H1 (cell line): ENCODE measurements around the gene FANCI. TPM values are rescaled to one million over a fixed set of nuclear protein-coding genes. Genes with fewer than 3 reads are reported as not detected.

ENCODE experiments used
- CTCF ChIA-PET: fragments of 300-600 bp; sonication (Branson Sonifier 250); formaldehyde crosslinking; loops from one replicate; lab custom pipeline; 2021; ENCODE audit not compliant: partially characterized antibody; lab: Charles Lee
- POLR2A ChIA-PET: fragments of 300-600 bp; sonication (Branson Sonifier 250); formaldehyde crosslinking; loops from one replicate; lab custom pipeline; 2021; ENCODE audit warnings: inconsistent platforms; ENCODE audit not compliant: partially characterized antibody; lab: Charles Lee
- DNase-seq, 2 experiments: peaks; one replicate each; pipeline versions ENCODE4 v3.0.0 to v3.0.0-alpha.2; 2010 to 2022; ENCODE audit warnings: low spot score in 2 of 2, low read depth in 1 of 2, mixed read lengths in 1 of 2
- FAIRE-seq: peaks from 2 replicates; lab custom pipeline; 2011; peaks lifted over from hg19 to GRCh38; lab: Jason Lieb, UNC
- H2AFZ ChIP-seq: 2 replicates; pipeline ENCODE4 v1.8.1; 2012; ENCODE audit warnings: low read length, inconsistent platforms
- H2AK5ac ChIP-seq: 2 replicates; pipeline ENCODE4 v1.6.1; 2013; ENCODE audit warnings: low read depth, low read length
- H2BK120ac ChIP-seq: replicated peaks from 2 replicates; pipeline ENCODE3; 2013; ENCODE audit warnings: low read depth, low read length, inconsistent platforms
- H2BK12ac ChIP-seq: 2 replicates; pipeline ENCODE4 v1.6.1; 2013; ENCODE audit warnings: low read depth, low read length
- H2BK15ac ChIP-seq: 2 replicates; pipeline ENCODE4 v1.6.1; 2013; ENCODE audit warnings: low read length
- H2BK20ac ChIP-seq: 2 replicates; pipeline ENCODE4 v1.6.1; 2013; ENCODE audit warnings: low read length
- H2BK5ac ChIP-seq: 2 replicates; pipeline ENCODE4 v1.6.1; 2013; ENCODE audit warnings: low read depth, low read length
- H3K14ac ChIP-seq: 2 replicates; pipeline ENCODE4 v1.6.1; 2013; ENCODE audit warnings: inconsistent platforms; ENCODE audit not compliant: insufficient read length
- H3K18ac ChIP-seq: 2 replicates; pipeline ENCODE4 v1.6.1; 2013; ENCODE audit warnings: low read length; ENCODE audit errors: extremely low read depth
- H3K23ac ChIP-seq: 2 replicates; pipeline ENCODE4 v1.6.1; 2013; ENCODE audit warnings: inconsistent platforms; ENCODE audit not compliant: insufficient read length
- H3K23me2 ChIP-seq: 2 replicates; pipeline ENCODE4 v1.6.1; 2013; ENCODE audit warnings: low read depth, low read length
- H3K27ac ChIP-seq: 2 replicates; pipeline ENCODE4 v1.6.1; 2011; ENCODE audit warnings: low read depth, low read length, inconsistent platforms
- H3K27me3 ChIP-seq, 4 experiments: replicated peaks in 1 of 4; 1 replicate in 1 of 4; 2 replicates in 3 of 4; pipeline versions ENCODE4 v1.6.1 to v1.8.1; 2011 to 2013; ENCODE audit warnings: low read length in 3 of 4, mild to moderate bottlenecking in 3 of 4, inconsistent platforms in 2 of 4, mixed read lengths in 2 of 4, moderate library complexity in 1 of 4; ENCODE audit not compliant: control insufficient read depth in 3 of 4, insufficient read depth in 3 of 4; ENCODE audit errors: extremely low read depth in 1 of 4
- H3K36me3 ChIP-seq, 4 experiments: 2 replicates each; pipeline versions ENCODE4 v1.6.1 to v1.8.1; 2011 to 2013; ENCODE audit warnings: mild to moderate bottlenecking in 4 of 4, low read length in 3 of 4, moderate library complexity in 2 of 4, control low read depth in 1 of 4, inconsistent platforms in 1 of 4; ENCODE audit not compliant: insufficient read depth in 4 of 4, control insufficient read depth in 2 of 4
- H3K4ac ChIP-seq: replicated peaks from 2 replicates; pipeline ENCODE3; 2013; ENCODE audit warnings: low read length, low read depth, mixed read lengths, inconsistent platforms; ENCODE audit not compliant: insufficient read length
- H3K4me1 ChIP-seq, 4 experiments: replicated peaks in 1 of 4; 1 replicate in 1 of 4; 2 replicates in 3 of 4; pipeline versions ENCODE4 v1.6.1 to v1.8.1; 2011 to 2013; ENCODE audit warnings: low read length in 3 of 4, inconsistent platforms in 2 of 4, mixed read lengths in 1 of 4; ENCODE audit not compliant: insufficient read depth in 4 of 4, control insufficient read depth in 3 of 4
- H3K4me2 ChIP-seq, 2 experiments: 2 replicates each; pipeline versions ENCODE4 v1.6.1 to v1.8.1; 2011 to 2013; ENCODE audit warnings: low read depth in 2 of 2, low read length in 2 of 2, control low read depth in 1 of 2, inconsistent platforms in 1 of 2, mild to moderate bottlenecking in 1 of 2; ENCODE audit not compliant: insufficient read depth in 1 of 2
- H3K4me3 ChIP-seq, 4 experiments: fragments of 200-600, 300-600 bp in 1 of 4; sonication (generic), shearing (Covaris generic), sonication (Bioruptor Twin) in 1 of 4; 2 replicates each; pipeline versions ENCODE4 v1.5.1 to v1.8.1; 2011 to 2016; ENCODE audit warnings: low read length in 4 of 4, low read depth in 3 of 4, control low read depth in 2 of 4, inconsistent platforms in 2 of 4, mild to moderate bottlenecking in 2 of 4, mixed read lengths in 1 of 4, moderate library complexity in 1 of 4; ENCODE audit not compliant: insufficient read depth in 2 of 4; ENCODE audit errors: extremely low read depth in 1 of 4
- H3K56ac ChIP-seq: replicated peaks from 2 replicates; pipeline ENCODE3; 2013; ENCODE audit warnings: low read depth, mild to moderate bottlenecking, mixed read lengths, low read length, inconsistent platforms; ENCODE audit not compliant: insufficient read length
- H3K79me1 ChIP-seq: 2 replicates; pipeline ENCODE4 v1.6.1; 2013; ENCODE audit warnings: low read depth, low read length, control low read depth
- H3K79me2 ChIP-seq, 2 experiments: 2 replicates each; pipeline versions ENCODE4 v1.6.1 to v1.8.1; 2012 to 2013; ENCODE audit warnings: low read length in 2 of 2, mild to moderate bottlenecking in 2 of 2, inconsistent platforms in 1 of 2; ENCODE audit not compliant: insufficient read depth in 2 of 2, control insufficient read depth in 1 of 2
- H3K9ac ChIP-seq, 4 experiments: replicated peaks in 1 of 4; 1 replicate in 1 of 4; 2 replicates in 3 of 4; pipeline versions ENCODE4 v1.6.1 to v1.8.1; 2011 to 2013; ENCODE audit warnings: low read depth in 3 of 4, low read length in 3 of 4, control low read depth in 2 of 4, mild to moderate bottlenecking in 2 of 4, moderate library complexity in 2 of 4, inconsistent platforms in 1 of 4; ENCODE audit errors: extremely low read depth in 1 of 4
- H3K9me3 ChIP-seq, 2 experiments: 2 replicates each; pipeline versions ENCODE4 v1.6.1 to v1.8.1; 2012 to 2013; ENCODE audit warnings: mild to moderate bottlenecking in 2 of 2, moderate library complexity in 2 of 2, control low read depth in 1 of 2, inconsistent platforms in 1 of 2, low read depth in 1 of 2, low read length in 1 of 2, mixed read lengths in 1 of 2; ENCODE audit not compliant: insufficient read depth in 2 of 2
- H4K20me1 ChIP-seq, 2 experiments: replicated peaks in 1 of 2; 2 replicates each; pipeline versions ENCODE3 to v1.8.1; 2011 to 2013; ENCODE audit warnings: inconsistent platforms in 2 of 2, low read length in 2 of 2, mild to moderate bottlenecking in 1 of 2; ENCODE audit not compliant: insufficient read depth in 2 of 2, control insufficient read depth in 1 of 2
- H4K5ac ChIP-seq: 2 replicates; pipeline ENCODE4 v1.6.1; 2013; ENCODE audit warnings: low read length, low read depth, mixed read lengths, inconsistent platforms; ENCODE audit not compliant: insufficient read length
- H4K8ac ChIP-seq: 2 replicates; pipeline ENCODE4 v1.8.0; 2013; ENCODE audit warnings: mild to moderate bottlenecking, moderate library complexity, low read length, inconsistent platforms; ENCODE audit not compliant: insufficient read depth; ENCODE audit errors: extremely low read depth
- H4K91ac ChIP-seq: replicated peaks from 2 replicates; pipeline ENCODE3; 2013; ENCODE audit warnings: low read length, mixed read lengths, inconsistent platforms; ENCODE audit not compliant: insufficient read length
- CBX8 ChIP-seq: fragments of 300-800, 300-1000 bp; sonication (generic); IDR thresholded peaks from 2 replicates; pipeline ENCODE4 v1.7.1; 2016; ENCODE audit warnings: low read depth, low read length, borderline replicate concordance
- JUN ChIP-seq: IDR thresholded peaks from 2 replicates; pipeline ENCODE4 v1.6.1; 2011; ENCODE audit warnings: low read depth, mild to moderate bottlenecking, improper control_type of control experiment, low read length
- KDM1A ChIP-seq: fragments of 200-600, 300-600 bp; sonication (generic); IDR thresholded peaks from 2 replicates; pipeline ENCODE4 v1.7.1; 2016; ENCODE audit warnings: mild to moderate bottlenecking, low read length, borderline replicate concordance
- POLR2A ChIP-seq, 2 experiments: IDR thresholded peaks; 1 replicate in 1 of 2; 2 replicates in 1 of 2; pipeline ENCODE4 v1.6.1; 2011; ENCODE audit warnings: low read depth in 2 of 2, low read length in 2 of 2, mild to moderate bottlenecking in 2 of 2; ENCODE audit errors: control extremely low read depth in 1 of 2
- POLR2AphosphoS5 ChIP-seq: IDR thresholded peaks from 2 replicates; pipeline ENCODE4 v1.6.1; 2011; ENCODE audit warnings: low read depth, low read length
- WGBS, 2 experiments: shearing (Covaris generic) in 1 of 2; methylation state at CpG; one replicate each; pipeline versions ENCODE4 v1.1.6 to v1.1.7; 2013 to 2015; ENCODE audit warnings: low lambda C conversion rate in 2 of 2, mixed read lengths in 2 of 2, inconsistent platforms in 1 of 2, low coverage in 1 of 2, missing lambda C conversion rate in 1 of 2; ENCODE audit not compliant: insufficient replicate concordance in 2 of 2, insufficient coverage in 1 of 2, insufficient read length in 1 of 2; ENCODE audit errors: extremely low coverage in 1 of 2, missing lambda C conversion rate in 1 of 2; 5-methylcytosine and 5-hydroxymethylcytosine counted together
- polyA plus RNA-seq, 7 experiments: library from polyadenylated mRNA; depleted of rRNA in 3 of 7; stranded (reverse) in 5 of 7; unstranded in 2 of 7; fragments of >200 nt in 5 of 7; fragments of 200-250 nt in 2 of 7; gene quantifications; 1 replicate in 5 of 7; 2 replicates in 1 of 7; 4 replicates in 1 of 7; pipeline versions ENCODE4 v1.2.1 to v1.2.3, GENCODE V29; 2011 to 2013; ENCODE audit warnings: missing spikeins in 2 of 7, mixed read lengths in 2 of 7
- total RNA-seq: library from RNA; stranded (reverse); fragmentation: NEBNext Ultra II Directional; extraction: Animal tissue kit (Norgen Biotek cat#: 25700); gene quantifications from 2 replicates; pipeline ENCODE4 v1.2.1, GENCODE V29; 2021

FANCI gene
- total and polyA plus RNA-seq, 2 of the 8 experiments (the other 6 are each of a cell fraction or from before 2014, with no cell fraction given), result 37.8 to 115 TPM

GRCh38 chr15:89317186-89317720 is 73.5 kb downstream of the FANCI start:
- Histone ChIP-seq H2AFZ (no peak overlapping the region), H3K79me1 (peaks cover 2% of the 10 kb centered on the region; the same call in 1 of the 2 replicates), H3K9me3 (no peaks in the 10 kb centered on the region), H3K27ac (no peak overlapping the region), H3K4me3 (no peak overlapping the region), H3K4ac (no peak overlapping the region), H2AK5ac (no peak overlapping the region), H2BK15ac (no peak overlapping the region), H4K8ac (no peak overlapping the region), H3K56ac (no peak overlapping the region), H3K23me2 (no peaks in the 10 kb centered on the region; the same call in 1 of the 2 replicates), H4K5ac (no peak overlapping the region), H3K9ac (peak overlapping the region in 1 of 4 experiments; percentile 29; a peak in 1 of 7 replicates), H3K79me2 (no peaks in the 10 kb centered on the region), H2BK120ac (no peak overlapping the region), H2BK5ac (no peak overlapping the region), H3K23ac (no peak overlapping the region), H3K18ac (no peak overlapping the region), H3K4me1 (no peaks in the 10 kb centered on the region), H3K27me3 (no peaks in the 10 kb centered on the region), H2BK20ac (no peak overlapping the region), H4K91ac (no peak overlapping the region), H3K36me3 (peaks cover 44 to 97% (median 82%) of the 10 kb centered on the region in 4 experiments), H4K20me1 (peaks cover 5 to 9% of the 10 kb centered on the region in 2 experiments), H2BK12ac (no peak overlapping the region), H3K4me2 (no peak overlapping the region), H3K14ac (no peak overlapping the region)
- CTCF ChIA-PET, result interaction anchor here (1.4 to 6.8 kb wide), 4 partner anchors 14 to 110 kb away, joined by 3 to 54 read pairs (median 4); no protein-coding TSS in a partner anchor
- no peak for TF ChIP-seq KDM1A
- no peak for TF ChIP-seq CBX8
- 0 out of 3 replicates have a peak, but pooled peaks of 1 of the 2 experiments have one; percentile 14 for TF ChIP-seq POLR2A (IDR thresholded peaks at IDR 0.05; ENCODE audit: control extremely low read depth in 1 of 2, low read depth in 2 of 2, low read length in 2 of 2)
- no peak for TF ChIP-seq JUN
- TF ChIP-seq POLR2AphosphoS5, result 0 out of 2 replicates have a peak, but pooled peaks have one; percentile 10
- 91% methylated on average over 4 of the region's 4 CpGs; no CpG with 5 or more reads in 1 of the 2 experiments for WGBS, 2 experiments
- DNase-seq (no peak), FAIRE-seq (no peak)
- POLR2A ChIA-PET, result interaction anchor here (0.9 to 20.0 kb wide), 3 partner anchors 10 to 27 kb away, joined by 3 to 250 read pairs (median 3); partner anchors contain the start of gene POLG
